GM18868 (cell line): ENCODE measurements around the gene GMPPB.
"Not testable (repeated sequence)": the region's sequence is repeated elsewhere in the genome, so short reads cannot be mapped to it uniquely, and the experiment has no call there.

Source experiments
- ATAC-seq: cut with Tn5 transposase; IDR thresholded peaks from one replicate; pipeline ENCODE4 v1.9.1; 2021; ENCODE audit warnings: mild to moderate bottlenecking, moderate library complexity; ENCODE audit not compliant: unreplicated experiment

Gene GMPPB

DNA sequence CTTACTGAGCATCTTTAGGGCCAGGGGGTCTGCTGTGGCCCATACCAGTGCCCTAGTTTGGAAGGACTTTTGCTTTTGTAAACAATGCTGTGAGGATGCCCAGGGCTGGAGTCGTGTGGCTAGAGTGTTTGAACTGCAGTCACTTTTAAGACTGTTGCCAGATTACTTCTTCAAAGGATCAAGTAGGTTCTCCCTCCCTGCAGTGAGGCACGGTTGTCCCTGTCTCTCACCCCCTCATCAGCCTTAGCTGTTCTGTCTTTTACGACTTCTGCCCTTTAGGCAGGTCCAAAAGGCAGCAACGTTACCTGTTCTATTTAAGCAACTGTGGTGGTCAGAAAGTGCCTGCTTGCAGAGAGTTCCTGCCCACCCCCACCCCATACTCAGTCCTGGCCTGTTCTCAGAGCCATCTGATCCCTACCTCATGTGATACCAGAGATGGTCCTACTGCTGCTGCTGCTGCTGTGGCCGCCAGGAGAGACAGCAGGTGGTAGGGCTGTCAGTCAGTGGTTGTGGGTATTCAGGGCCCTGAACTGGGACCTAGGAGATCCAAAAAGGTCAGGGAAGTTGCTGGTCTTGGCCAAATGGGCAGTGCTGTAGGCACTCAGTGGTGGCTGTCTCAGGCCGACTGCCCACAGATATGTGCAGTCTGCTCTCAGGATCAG is 29.2 kb downstream of the GMPPB start:
- not testable (repeated sequence) for ATAC-seq

DNA sequence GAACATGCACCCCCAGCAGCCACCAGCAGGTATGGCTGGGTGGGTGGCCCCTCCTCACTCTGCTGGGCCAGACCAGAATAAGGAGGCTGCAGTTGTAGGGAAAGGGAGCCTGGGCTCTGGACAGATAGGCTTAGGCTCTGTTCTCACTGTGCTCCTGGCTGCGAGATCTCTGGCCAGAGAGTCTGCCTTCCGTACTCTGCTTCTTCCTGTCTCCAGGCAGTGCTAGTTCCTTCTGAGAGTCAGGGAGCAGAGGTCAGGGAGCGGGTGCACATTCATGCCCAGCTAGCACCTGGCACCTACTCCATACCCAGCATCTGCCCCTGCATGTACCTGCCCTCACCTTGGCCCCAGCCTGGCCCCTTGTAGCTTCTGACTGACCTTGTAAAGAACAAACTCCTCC is 32.3 kb downstream of the GMPPB start:
- ATAC-seq = not testable (repeated sequence)

DNA sequence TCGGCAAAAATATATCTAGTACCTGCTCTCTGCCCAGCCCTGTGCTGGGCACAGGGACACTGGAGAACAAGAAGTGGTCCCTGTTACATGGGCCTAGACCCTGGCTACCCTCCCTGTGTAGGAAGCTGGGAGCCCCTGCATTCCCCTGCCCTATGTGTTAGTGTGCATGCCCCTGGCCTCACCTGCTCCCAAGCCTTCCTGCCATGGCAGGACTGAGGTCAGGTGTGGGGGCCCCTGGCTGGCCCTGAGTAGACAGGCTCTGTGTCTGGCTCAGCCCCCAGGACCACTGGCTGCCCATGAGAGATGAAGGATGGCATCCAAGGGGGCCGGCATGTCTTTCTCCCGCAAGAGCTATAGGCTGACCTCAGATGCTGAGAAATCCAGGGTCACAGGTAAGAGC is 32.9 kb downstream of the GMPPB start:
- ATAC-seq = not testable (repeated sequence)

DNA sequence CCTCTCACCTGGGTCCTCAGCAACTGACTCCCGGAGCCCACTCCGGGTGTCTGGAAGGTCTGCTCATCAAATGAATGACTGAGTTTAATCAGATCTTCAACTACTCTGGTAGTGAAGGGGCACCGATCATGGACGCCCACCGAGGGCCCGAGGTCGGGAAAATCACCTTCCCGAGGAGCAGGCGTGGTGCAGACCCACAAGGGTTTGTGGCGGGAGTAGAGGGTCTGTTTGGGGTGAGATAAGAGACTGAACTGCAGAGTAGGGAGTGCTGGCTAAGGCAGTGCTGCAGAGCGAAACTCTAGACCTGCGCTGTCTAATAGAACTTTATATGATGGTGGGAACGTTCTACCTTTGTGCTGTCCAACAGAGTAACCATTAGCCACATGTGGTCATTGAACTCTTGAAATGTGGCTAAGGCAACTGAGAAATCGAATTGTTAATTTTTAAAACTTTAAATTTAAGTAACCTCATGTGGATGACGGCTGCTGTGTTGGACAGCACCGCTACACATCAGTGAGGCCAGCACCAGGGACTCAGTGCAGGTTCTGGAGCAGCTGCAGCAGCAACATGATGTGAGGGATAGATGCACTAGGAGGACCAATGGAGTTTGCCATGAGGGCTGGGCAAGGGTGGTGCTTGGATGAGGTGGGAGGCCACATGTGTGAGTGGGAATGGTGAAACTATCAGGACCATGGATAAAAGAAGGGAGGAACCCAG is 33.7 kb downstream of the GMPPB start:
- peak; percentile 5 for ATAC-seq

DNA sequence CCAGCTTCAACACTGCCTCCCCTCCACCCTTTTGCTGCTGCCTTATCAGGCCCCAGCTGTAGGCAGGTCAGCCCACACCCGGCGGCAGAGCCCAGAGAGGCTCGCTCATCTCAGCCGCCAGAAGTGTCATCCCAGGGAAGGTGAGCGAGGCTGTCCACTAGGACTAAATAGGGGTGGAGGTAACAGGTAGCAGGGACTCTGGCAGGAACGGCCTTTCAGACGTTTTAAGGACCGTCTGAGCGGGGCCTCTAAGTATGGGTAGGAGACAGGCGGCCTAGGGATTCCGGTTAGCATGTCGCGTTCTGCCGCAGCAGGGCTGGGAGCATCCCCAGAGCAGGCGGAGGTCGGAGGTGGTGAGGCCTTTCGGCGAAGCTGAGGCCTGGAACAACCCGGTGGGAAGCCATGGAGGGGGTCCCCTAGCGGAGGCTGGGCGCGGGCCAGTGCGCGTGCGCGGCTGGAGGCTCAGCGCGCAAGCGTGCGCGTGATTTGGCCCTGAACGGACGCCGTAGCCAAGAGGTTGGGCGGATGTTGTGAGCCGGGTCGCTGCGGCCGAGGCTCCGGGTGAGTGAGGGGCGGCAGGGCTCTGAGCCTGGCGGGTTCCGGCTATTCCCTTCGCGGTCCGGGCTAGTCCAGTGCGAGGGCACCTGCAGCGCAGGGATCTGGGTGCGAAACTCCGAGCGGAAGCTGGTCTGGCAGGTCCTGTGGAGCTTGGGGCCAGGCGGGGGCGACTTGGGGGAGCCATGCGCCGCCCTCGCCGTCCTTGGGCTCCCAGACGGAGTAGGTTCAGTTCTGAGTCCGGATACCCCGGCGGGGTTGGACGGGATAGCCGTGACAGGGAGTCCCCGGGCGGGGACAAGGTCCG is 34.5 kb downstream of the GMPPB start, which contains the start of the genes MST1 and RNF123:
Gene MST1 (minus strand): TSS at position 429 of the 862 bp plus-strand sequence. CDS start 783 bp downstream, outside the sequence.
Gene RNF123 (plus strand): TSS at position 512 of the 862 bp plus-strand sequence. CDS start 1,609 bp downstream, outside the sequence.
- peak; percentile 59 for ATAC-seq

DNA sequence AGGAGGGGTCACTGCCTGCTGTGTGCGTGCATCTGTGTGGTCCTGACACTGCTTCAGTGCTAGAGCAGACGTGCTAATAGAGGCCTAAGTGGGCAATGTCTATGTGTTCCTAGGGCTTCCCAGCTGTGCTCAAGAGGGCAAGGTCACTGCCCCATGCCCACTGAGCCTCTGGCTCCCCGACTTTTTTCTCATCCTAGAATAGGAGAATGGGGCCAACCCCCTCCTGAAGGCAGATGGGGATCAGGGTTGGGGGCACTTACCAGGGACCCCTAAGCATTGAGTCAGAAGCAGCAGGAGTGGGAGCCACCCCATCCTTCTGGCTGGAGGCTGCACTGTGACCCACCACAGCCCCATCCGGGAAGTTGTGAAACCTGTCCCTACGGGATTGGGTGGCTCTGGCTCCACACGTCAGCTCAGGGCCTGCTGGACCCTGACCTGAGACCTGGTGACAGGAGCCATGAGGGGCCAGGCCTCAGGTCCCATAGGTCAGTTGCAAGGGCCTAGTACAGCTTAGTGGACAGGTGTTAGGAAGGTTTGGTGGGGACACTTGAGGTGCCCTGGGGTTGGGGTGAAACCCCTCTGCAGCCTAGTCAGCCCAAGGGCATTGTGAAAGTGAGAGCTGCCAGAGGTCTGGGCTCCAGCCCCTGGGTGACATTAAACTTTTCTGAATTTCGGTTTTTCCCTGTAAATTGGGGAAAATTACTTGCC is 35.3 kb downstream of the GMPPB start:
- ATAC-seq = not testable (repeated sequence)

DNA sequence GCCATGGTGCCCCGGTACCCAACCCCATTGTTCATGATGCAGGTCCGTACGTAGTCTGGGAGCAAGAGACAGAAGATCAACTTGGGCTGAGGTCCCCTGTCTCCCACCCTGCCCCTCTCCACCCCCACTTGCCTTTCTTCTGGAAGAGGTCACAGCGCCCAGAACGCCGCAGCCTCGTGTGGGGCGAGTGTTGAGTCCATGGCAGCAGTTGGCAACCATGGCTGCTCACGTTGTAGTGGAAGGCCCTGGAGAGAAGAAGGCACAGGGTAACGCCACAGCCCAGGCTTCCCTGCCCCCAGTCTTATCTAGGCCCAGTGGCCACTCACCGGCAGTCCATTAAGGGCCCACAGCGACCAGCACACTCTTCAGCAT is 36.3 kb downstream of the GMPPB start:
- not testable (repeated sequence) for ATAC-seq

DNA sequence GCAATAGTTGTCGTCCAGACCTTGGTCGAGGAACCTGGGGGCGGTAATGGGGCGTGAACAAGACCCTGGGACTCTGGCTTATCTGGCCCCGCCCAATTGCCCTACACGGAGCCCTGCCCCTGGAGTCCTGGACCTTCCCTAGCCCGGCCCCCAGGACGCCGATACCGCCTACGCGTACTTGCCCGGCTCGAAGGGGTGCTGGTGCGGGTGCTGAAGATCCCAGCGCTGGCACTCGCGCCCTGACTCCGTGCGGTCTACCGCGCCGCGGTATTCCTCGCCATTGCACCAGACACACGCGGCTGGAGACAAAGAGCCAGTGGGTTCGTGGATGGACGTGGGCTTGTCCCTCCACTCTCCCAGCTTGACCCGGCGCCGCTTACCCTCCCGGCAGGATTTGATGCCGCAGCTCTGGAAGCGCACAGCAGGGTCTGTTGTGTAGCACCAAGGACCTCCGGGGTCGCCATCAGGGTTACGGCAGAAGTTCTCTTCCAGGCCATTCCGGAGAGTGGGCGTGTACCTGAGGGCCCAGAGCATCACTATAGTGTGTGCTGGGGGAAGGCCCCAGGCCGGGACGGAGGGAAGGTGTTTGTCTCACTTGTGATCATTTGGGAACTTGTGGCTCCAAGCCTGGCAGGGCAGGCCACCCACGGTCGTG is 36.9 kb downstream of the GMPPB start:
- ATAC-seq = not testable (repeated sequence)

DNA sequence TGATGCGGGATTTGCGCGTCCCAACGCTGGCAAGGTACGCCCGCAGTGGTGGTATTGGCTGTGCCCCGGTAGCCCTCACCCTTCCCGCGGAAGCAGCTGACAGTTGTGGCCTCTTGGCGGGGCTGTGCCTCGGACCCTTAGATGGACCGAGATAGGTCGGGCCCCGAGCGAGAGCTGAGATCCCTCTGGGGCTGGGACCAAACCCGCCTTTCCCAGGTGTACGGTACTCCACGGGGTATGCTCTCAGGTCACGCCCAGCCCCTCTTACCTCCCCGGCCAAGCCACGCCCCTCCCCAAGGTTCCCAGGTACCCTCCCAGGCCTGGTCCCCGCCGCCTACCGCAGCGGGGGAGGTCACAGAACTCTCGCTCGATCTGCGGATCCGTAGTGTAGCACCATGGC is 37.4 kb downstream of the GMPPB start:
- ATAC-seq = not testable (repeated sequence)

DNA sequence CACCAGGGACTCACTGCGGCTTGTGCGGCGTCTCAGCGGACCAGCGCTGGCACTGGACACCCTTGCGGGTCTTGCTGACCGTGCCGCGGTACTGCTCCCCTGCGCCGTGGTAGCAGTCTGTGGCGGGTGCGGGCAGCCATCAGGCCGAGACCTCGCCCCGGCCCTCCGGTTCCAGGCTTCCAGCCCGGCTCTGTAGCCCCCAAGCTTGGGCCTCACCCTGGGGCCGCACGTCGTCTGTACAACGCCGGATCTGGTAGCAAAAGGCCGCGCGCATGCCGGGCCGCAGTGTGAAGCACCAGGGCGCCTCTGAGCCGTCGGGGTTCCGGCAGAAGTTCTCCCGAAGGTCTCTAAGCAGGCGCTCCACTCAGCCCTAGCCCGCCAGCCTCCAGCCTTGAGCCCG is 37.9 kb downstream of the GMPPB start:
- ATAC-seq = not testable (repeated sequence)

DNA sequence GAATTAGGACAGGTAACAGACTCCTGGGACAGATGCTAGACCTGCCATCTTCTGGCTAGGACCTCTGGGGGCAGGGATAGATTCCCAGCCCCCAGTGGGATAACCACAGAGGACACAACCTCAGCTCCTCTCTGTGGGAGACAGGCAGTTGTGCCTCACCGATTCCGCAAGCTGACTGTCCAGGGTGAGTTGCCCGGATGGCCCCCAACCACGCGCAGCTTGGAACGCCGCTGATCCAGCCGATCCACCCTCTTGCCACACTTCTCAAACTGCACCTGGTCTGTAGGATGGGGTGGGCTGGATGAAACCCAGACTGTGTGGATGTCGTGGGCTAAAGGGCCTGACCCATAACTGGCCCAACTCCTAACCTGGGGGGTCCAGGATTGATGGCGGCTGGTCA is 38.6 kb downstream of the GMPPB start:
- not testable (repeated sequence) for ATAC-seq

DNA sequence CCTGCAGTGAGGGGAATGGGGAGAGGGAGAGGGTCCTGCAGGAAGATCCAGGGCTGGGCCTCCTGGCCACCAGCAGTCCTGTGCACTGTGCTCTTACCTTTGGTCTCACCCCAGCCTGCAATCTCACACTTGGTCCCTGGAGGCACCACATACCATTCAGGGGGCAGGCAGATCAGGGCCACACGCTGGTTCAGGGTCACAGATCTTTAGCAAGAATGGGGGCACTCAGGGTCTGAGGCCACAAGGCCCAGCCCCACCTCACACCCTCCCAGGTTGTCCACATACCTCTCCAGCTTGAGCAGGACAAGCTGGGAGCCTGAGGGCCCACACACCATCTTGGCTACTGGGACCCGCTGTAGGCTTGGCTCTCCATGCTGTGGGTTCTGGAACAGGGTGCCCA is 39.3 kb downstream of the GMPPB start:
- ATAC-seq = not testable (repeated sequence)

DNA sequence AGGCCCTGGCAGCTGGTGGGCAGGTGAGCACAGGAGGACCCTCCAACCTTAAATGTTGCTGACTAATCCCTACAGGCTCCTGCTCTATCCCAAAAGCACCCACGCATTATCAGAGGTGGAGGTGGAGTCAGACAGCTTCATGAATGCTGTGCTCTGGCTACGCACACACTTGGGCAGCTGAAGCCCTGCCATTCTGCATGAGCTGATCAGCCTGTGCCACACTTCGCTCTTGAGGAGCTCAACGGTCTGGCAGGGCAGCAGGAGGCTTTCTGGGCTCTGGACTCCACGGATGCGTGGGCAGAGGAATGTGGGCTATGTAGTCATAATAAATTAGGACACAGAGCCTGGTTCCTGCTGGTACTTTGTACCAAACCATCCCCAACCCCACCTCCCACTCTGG is 40.6 kb downstream of the GMPPB start:
- no peak for ATAC-seq

DNA sequence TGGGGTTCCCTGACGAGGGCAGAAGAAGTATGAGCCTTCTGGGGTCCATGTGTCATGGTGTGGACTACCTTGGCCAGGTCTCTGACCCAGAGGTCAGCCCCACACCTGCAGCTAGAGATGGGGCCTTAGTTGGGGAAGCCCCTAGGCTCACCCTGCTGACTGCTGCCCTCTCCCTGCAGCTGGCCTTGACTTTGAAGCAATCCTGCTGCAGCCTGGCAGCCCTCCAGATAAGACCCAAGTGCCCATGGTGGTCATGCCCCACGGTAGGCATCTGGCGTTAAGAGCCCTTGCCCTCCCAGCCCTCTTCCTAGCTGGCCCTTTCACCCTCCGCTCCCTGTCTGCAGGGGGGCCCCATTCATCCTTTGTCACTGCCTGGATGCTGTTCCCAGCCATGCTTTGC is 42.2 kb downstream of the GMPPB start:
- no peak for ATAC-seq

DNA sequence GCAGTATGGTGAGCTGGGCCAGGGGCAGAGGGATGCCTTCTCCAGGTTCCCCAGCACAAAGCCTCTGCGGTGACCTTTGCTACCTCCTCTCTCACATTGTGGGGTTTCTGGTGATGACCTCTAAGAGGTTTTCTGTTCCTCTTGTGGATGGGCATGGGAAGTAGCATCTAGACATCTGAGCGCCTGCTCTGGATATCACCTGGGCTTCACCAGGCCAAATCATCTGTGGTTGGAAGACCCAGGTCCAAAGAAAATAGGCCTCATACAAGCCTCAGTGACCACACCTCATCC is 42.6 kb downstream of the GMPPB start:
- ATAC-seq = no peak

DNA sequence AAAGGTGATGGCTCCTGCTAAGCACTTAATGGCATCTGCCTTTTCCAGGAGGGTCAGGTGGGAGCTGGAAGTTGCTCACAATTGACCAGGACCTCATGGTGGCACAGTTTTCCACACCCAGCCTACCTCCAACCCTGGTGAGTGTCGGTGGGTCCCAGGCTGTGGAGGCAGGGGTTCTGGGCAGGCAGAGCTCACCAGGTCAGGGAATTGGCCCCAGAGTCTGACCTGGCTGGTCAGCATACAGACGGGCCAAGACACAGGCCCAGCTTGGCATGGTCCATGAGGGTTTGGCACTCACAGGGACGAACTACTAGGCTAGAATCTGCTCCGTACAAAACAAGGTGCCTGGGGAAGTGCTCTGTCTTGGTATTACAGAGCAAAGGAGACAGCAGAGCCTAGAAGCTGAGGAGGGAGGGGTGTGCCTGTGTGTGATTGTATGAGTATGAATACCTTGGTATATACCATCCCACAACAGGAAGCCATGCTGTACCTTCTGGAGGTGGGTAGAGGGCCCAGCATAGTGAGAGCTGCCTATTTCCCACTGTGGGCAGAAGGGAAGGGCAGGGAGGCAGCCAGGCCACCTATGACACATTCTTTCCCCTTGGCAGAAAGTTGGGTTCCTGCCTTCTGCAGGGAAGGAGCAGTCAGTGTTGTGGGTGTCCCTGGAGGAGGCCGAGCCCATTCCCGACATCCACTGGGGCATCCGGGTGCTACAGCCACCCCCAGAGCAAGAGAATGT is 43.1 kb downstream of the GMPPB start:
- ATAC-seq = no peak

DNA sequence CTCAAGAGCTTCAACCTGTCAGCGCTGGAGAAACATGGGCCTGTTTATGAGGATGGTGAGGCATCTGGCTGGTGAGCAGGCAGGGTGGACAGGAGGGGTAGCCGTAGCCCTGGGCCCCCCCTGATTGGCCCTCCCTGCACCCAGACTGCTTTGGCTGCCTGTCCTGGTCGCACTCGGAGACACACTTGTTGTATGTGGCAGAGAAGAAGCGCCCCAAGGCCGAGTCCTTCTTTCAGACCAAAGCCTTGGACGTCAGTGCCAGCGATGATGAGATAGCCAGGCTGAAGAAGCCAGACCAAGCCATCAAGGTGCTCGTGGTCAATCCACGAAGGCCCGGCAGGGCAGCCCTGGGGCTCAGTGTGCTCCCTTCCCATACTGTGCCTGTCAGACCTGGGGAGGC is 47.8 kb downstream of the GMPPB start:
- ATAC-seq = no peak

DNA sequence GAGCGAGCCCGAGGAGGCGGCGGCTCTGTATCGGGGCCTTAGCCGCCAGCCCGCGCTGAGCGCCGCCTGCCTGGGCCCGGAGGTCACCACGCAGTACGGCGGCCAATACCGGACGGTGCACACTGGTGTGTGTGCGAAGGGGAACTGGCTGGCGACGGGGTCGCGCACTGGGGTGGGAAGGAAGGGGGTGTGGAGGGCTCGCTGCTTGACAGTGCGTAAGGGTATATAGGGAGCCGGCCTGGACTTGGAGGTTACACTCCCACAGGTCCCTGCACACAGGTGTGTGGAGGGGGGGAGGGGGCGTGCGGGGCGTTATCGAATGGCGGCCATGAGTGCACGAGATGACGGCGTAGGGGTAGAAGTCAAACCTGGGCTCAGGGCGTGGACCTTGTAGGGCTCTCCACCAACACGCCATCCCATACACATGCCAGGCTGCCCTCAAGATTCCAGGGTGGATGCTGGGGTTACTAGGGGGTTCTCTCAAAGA is 49.2 kb downstream of the GMPPB start:
- peak; percentile 18 for ATAC-seq

DNA sequence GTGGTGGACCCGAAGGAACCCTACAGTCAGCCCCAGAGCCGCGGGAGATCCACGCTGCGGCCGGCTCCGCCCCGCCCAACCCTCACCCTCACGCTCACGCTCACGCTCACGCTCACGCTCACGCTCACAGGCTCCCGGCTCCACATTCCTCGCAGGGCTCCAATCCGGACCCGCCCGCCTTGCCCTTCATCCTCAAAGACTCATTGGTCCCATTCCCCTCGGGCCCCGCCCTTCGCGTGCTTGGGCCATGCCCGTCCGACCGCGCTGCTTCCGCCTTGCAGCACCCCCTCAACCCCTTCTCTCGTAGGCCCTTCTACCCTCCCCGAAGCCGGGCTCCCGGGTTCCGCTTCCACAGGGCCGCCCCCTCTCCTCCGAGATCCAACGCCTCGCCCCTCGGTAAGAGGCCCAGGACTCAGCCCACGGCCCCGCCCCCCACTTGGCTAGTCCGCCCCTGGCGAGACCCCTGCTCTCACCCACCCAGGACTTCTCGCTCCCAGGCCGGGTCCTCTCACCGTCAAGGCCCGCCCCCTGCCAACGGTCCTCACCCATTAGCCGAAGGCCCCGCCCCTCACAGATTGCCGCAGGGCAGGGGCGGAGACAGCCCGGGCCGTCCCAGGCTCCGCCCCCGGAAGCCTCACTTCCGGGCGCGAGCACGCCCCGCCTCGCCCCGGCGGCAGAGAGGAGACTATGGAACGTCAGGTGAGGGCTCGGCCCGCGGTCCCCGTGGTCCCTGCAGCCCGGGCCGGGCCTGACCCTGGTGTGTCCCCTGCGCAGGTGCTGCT is 49.8 kb downstream of the GMPPB start, which contains the start of gene APEH:
Gene APEH (plus strand): TSS at position 637 of the 782 bp plus-strand sequence. CDS start 51 bp downstream, at position 688.
- ATAC-seq = peak; percentile 81
